GM19463 (cell line): ENCODE measurements around the gene UBE2E1.
"Not testable (repeated sequence)": the region's sequence is repeated elsewhere in the genome, so short reads cannot be mapped to it uniquely, and the experiment has no call there.

Experiments used
- ATAC-seq: cut with Tn5 transposase; IDR thresholded peaks from one replicate; pipeline ENCODE4 v1.9.1; 2021; ENCODE audit warnings: mild to moderate bottlenecking, moderate library complexity; ENCODE audit not compliant: unreplicated experiment

Gene UBE2E1

DNA sequence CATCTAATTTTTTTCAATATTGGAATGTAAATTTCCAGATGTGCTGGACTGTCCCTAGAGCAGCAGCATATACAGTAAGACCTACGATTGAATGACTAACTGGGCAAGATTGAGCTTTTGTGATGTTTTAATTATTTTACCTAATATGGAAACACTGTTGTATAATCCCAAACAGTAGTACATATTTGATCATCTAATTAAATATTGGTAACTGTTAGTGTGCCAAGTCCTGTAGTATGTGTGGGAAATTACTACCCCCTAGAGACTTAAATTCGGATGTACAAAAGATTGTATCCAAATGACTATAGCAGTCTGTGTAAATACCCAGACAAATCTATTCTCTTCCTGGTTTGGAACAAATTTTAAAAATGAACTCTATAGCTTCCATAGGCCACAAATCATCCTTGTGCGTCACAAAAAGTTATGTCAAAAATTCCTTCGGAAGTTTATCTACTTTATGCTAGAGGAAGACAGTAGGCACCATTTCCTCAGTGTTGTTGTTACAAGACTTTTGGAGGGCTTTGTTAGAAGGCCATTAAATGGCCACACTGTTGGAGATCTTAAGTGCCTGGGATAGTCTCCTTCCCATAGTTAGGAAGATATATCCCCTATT lies 69.5 kb downstream of the UBE2E1 start:
- ATAC-seq = no peak

GRCh38 chr3:23876923-23877322 lies 71.2 kb downstream of the UBE2E1 start:
- ATAC-seq = no peak

DNA sequence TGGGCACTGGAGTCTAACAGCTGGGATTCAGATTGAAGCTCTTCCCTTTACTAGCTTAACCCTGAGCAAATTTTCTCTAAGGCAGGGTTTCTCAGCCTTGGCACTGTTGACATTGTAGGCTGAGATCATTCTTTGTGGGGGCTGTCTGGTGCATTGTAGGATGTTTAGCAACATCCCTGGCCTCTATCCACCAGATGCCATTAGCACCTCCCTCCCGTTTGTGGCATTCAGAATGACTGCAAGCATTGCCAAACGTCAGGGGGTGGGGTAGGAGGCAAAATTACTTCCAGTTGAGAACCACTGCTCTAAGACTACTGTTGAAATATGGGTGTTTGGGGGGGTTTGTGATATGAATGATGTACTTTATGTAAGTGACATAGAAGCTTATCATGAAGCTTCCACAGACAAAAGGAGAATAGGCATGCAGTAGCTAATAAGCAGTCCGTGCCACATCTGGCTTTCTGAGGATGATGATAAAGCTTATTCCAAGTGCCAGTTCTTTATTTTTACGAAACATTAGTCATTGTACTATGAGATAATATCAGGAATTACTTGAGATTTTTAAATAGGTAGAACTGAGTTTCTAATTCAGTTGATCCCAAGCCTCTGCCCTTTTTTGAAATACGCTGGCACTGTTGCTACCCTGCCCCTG lies 71.7 kb downstream of the UBE2E1 start:
- ATAC-seq = no peak

DNA sequence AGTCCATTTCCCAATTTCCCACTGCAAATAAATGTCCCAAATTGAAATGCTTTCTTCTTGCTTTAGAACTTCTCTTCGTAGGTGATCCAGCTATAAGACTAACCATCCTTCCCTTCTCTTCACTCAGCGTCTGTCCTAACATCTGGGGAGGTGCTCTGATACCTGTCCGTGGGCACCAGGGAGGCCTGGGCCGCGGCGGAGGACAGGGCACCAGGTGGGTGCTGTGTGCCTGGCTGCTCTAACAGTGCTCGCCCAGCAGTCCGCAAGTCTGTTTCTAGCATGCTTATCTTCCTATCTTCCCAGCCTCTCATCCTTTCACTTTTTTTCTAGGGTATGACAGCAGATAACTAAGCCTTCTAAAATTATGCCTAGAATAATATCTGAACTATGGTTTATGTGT lies 73.7 kb downstream of the UBE2E1 start:
- no peak for ATAC-seq

GRCh38 chr3:23880703-23881339 lies 75.1 kb downstream of the UBE2E1 start:
- ATAC-seq = no peak

GRCh38 chr3:23881993-23882392 lies 76.2 kb downstream of the UBE2E1 start:
- not testable (repeated sequence) for ATAC-seq

GRCh38 chr3:23882487-23882918 lies 76.7 kb downstream of the UBE2E1 start:
- no peak for ATAC-seq

DNA sequence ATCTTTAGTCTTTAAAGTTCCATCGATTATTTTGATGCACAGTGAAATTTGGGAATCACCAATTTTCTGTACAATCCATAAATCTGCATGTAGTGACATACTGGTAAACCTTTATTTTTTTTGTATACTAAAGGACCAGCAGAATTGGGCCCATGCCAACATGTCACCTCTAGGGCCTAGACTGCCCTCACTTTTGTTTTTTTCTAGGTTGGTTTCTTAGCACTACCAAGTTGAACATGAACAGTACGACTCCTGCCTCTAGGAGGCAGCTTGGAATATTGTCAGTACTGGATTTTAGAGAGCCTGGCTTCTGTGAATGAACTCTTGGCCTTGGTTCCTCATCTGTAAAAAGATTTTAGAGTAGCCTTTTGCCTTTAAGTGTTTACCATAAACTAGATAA lies 78.7 kb downstream of the UBE2E1 start:
- no peak for ATAC-seq

GRCh38 chr3:23885210-23885609 lies 79.5 kb downstream of the UBE2E1 start:
- ATAC-seq = no peak

- no peak for ATAC-seq
Observed at GRCh38 chr3:23886311-23886710, 80.6 kb downstream of the UBE2E1 start.

GRCh38 chr3:23888617-23889228 lies 83.0 kb downstream of the UBE2E1 start:
- ATAC-seq = no peak

GRCh38 chr3:23889386-23889785 lies 83.6 kb downstream of the UBE2E1 start:
- no peak for ATAC-seq

GRCh38 chr3:23889950-23890349 lies 84.2 kb downstream of the UBE2E1 start:
- no peak for ATAC-seq

DNA sequence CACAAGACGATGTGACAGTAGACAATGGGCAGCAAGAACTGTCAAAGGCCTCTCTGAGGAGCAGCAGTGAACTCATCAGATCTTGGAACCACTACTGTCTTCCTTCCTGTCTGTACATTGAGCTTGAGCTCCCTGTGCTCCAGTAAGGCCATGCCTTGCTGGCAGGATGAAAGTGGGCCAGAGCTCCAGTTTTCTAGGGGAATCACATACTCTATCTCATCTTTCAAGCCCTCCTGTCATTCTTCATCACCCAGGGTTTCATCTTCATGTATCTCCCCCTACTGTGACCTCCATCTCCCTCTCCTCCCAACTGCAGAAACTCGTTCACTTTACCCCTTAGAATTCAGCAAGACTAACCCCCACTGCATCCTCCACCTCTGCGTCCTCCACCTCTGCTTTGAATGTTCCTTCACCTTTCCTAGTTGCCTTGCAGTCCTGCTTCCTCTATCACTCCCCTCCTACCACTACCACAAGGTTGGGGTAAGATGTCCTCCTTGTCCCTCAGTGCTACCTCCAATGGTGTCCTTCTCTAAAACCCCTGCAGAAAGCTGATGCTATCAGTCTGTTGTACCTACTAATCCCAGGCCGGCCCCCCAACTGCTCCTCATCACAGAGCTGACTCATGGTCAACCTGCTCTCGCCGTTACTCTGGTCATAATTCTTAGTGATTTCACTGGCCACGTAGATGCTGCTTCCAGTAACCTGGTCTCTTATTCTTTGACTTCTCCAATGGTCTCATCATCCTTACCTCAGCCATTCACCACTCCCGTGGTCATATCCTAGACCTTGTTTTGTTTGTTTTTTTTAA lies 88.7 kb downstream of the UBE2E1 start:
- ATAC-seq = no peak

DNA sequence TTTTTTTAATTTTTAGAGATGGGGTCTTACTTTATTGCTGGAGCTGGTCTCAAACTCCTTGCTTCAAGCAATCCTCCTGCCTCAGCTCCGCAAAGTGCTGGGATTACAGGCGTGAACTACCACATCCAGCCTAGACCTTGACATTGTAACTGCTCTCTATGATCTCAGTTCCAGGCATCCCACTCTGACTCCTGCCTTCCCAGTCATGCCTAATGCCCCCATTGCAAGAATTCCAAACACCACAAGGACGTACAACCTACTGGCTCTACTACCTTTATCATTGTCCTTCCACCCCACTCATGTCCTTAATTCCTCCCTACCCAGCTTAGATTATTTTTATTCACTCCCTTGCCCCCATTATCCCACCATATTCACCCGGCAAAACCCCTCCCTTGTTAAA lies 89.4 kb downstream of the UBE2E1 start:
- ATAC-seq = no peak

DNA sequence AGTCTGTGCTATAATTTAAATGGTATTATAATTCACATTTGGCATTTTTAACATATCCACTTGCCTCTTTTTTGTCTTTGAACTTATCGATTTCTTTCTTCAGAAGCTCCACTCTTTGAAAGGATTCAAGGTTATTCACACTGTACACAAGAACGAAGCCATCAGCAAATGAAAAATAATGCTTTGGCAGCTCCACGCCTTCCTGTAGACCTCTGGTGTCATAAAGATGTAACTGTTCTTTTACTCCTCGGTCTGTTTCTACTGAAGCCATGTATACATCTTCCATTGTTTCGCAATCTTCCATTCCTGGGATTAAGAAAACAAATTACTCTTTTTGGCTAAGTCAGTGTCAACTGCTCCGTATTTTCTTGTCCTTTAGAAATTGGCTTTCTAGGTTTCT lies 95.0 kb downstream of the UBE2E1 start:
- ATAC-seq = no peak

DNA sequence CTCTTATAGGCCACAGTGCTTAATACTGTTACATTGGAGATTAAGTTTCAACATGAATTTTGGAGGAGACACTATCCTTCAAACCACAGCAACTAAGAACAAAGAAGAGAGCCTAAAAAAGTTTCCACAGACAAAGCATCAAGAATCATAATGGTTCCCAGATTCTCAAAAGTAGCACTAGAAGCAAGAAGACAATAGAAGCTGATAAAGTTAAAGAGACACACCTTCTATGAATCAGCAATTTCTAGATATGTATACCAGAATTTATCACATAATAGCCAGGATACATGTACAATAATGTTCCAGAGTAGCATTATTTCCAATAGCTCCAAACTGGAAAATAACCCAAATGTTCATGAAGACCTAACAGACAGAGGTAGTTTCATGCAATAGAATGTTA lies 98.8 kb downstream of the UBE2E1 start:
- ATAC-seq = no peak

DNA sequence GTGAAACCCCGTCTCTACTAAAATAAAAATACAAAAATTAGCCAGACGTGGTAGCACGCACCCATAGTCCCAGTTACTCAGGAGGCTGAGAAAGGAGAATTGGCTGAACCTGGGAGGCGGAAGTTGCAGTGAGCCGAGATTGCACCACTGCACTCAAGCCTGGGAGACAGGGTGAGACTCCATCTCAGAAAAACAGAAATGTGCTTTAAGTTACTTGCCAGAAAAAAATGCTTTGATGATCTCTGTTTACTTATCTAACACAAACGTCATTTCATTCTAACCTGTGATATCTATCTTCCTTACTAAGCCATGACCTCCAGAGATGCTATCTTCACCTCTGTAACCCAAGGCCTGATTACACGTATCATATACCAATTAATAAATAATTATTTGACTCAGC lies 103.6 kb downstream of the UBE2E1 start:
- no peak for ATAC-seq

GRCh38 chr3:23911397-23911796 lies 105.6 kb downstream of the UBE2E1 start:
- no peak for ATAC-seq

GRCh38 chr3:23912335-23912734 lies 106.6 kb downstream of the UBE2E1 start:
- ATAC-seq = not testable (repeated sequence)

DNA sequence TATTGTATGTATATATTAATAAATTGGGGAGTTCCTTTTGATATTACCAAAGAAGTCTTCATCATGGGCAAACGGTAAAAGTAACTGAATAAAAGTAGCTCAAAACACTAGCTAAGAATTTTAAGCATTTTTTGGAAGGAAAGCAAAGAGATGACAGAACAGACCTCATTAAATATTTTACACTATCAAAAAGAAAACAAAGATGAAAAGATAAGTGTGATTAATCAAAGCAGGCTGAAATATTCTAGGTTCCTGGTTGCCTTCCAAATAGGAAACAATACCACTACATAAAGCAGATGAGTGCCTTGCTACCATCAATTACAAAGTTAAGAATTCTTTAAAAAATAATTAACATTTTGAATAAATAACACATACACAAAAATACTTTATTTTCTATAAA lies 107.4 kb downstream of the UBE2E1 start:
- ATAC-seq = no peak
